Keratinocyte (primary cell): Measurements from ENCODE around the gene KLK11. TPM values are rescaled to one million over a fixed set of nuclear protein-coding genes. Genes with fewer than 3 reads are reported as not detected.

Experiments
- DNase-seq: peaks from one replicate; pipeline ENCODE4 v3.0.0-alpha.2; 2011; ENCODE audit warnings: low read depth, missing footprints, low spot score
- FAIRE-seq: peaks from 2 replicates; lab custom pipeline; 2011; peaks lifted over from hg19 to GRCh38; lab: Jason Lieb, UNC
- H2AFZ ChIP-seq: 2 replicates; pipeline ENCODE4 v1.6.0; 2012; ENCODE audit warnings: low read length, control low read depth, inconsistent platforms; ENCODE audit not compliant: control insufficient read depth
- H3K27ac ChIP-seq: 2 replicates; pipeline ENCODE4 v1.5.1; 2011; ENCODE audit warnings: low read length; ENCODE audit not compliant: control insufficient read depth, insufficient read depth
- H3K27me3 ChIP-seq: 3 replicates; pipeline ENCODE4 v1.6.0; 2011; ENCODE audit warnings: low read length; ENCODE audit not compliant: control insufficient read depth, insufficient read depth; ENCODE audit errors: extremely low read depth
- H3K36me3 ChIP-seq, 2 experiments: 2 replicates in 1 of 2; 3 replicates in 1 of 2; pipeline ENCODE4 v1.5.1; 2011; ENCODE audit warnings: low read length in 2 of 2, mild to moderate bottlenecking in 1 of 2; ENCODE audit not compliant: control insufficient read depth in 2 of 2, insufficient read depth in 2 of 2; ENCODE audit errors: extremely low read depth in 1 of 2
- H3K4me1 ChIP-seq: 3 replicates; pipeline ENCODE4 v1.5.1; 2011; ENCODE audit warnings: low read length; ENCODE audit not compliant: control insufficient read depth, insufficient read depth; ENCODE audit errors: extremely low read depth
- H3K4me2 ChIP-seq: 3 replicates; pipeline ENCODE4 v1.6.0; 2011; ENCODE audit warnings: low read depth, low read length; ENCODE audit not compliant: control insufficient read depth, insufficient read depth; ENCODE audit errors: extremely low read depth
- H3K4me3 ChIP-seq, 3 experiments: fragments of 200-600 bp in 1 of 3; sonication (generic) in 1 of 3; 2 replicates in 2 of 3; 3 replicates in 1 of 3; pipeline ENCODE4 v1.5.1; 2011 to 2016; ENCODE audit warnings: low read length in 3 of 3, mild to moderate bottlenecking in 3 of 3, control low read depth in 2 of 3, inconsistent platforms in 1 of 3, low read depth in 1 of 3, mixed read lengths in 1 of 3, mixed run types in 1 of 3, moderate library complexity in 1 of 3; ENCODE audit not compliant: control insufficient read depth in 2 of 3, insufficient read depth in 2 of 3; ENCODE audit errors: extremely low read depth in 1 of 3
- H3K79me2 ChIP-seq: 2 replicates; pipeline ENCODE4 v1.6.0; 2012; ENCODE audit warnings: low read length; ENCODE audit not compliant: control insufficient read depth, insufficient read depth
- H3K9ac ChIP-seq: 3 replicates; pipeline ENCODE4 v1.6.0; 2011; ENCODE audit warnings: low read length; ENCODE audit not compliant: control insufficient read depth, insufficient read depth; ENCODE audit errors: extremely low read depth
- H3K9me1 ChIP-seq: 3 replicates; pipeline ENCODE4 v1.6.0; 2011; ENCODE audit warnings: low read length; ENCODE audit not compliant: control insufficient read depth, insufficient read depth; ENCODE audit errors: extremely low read depth
- H3K9me3 ChIP-seq: 2 replicates; pipeline ENCODE4 v1.5.1; 2012; ENCODE audit warnings: low read depth, low read length; ENCODE audit not compliant: control insufficient read depth
- H4K20me1 ChIP-seq: 3 replicates; pipeline ENCODE4 v1.6.0; 2011; ENCODE audit warnings: low read length; ENCODE audit not compliant: control insufficient read depth, insufficient read depth; ENCODE audit errors: extremely low read depth
- EZH2 ChIP-seq: IDR thresholded peaks from one replicate; pipeline ENCODE4 v1.6.1; 2012; ENCODE audit warnings: inconsistent platforms, mild to moderate bottlenecking, low read length, moderate library complexity
- dilution Hi-C: fragments of 300-500 bp; cut with MboI; formaldehyde crosslinking; loops from one replicate; pipeline ENCODE4 v1.7.0; 2020; ENCODE audit warnings: low sequenced_read_pairs; ENCODE audit not compliant: extremely low pct_ligation_motif_present
- polyA plus RNA-seq, 5 experiments: library from polyadenylated mRNA; depleted of rRNA in 3 of 5; stranded (reverse) in 3 of 5; stranded (forward) in 1 of 5; unstranded in 1 of 5; fragments of >200 nt; gene quantifications; 1 replicate in 1 of 5; 2 replicates in 3 of 5; 3 replicates in 1 of 5; pipeline versions ENCODE4 v1.2.1 to v1.2.3, GENCODE V29; 2011 to 2012; ENCODE audit warnings: missing spikeins in 2 of 5, low read depth in 1 of 5, low replicate concordance in 1 of 5
- TF ChIP-seq, protein P1 (sequence below), 3 experiments: IDR thresholded peaks in 1 of 3; conservative IDR thresholded peaks in 1 of 3; optimal IDR thresholded peaks in 1 of 3; 2 replicates in 2 of 3; 3 replicates in 1 of 3; pipeline versions ENCODE3 to v1.5.1; 2011; ENCODE audit warnings: low read length in 3 of 3, mild to moderate bottlenecking in 3 of 3, moderate library complexity in 2 of 3, control low read depth in 1 of 3, inconsistent platforms in 1 of 3; ENCODE audit not compliant: insufficient read depth in 2 of 3; ENCODE audit errors: extremely low read depth in 1 of 3

The KLK11 gene
- polyA plus RNA-seq, 1 donor (not counting 4 experiments of a cell fraction or from before 2014, with no cell fraction given), result 18.0 TPM

DNA sequence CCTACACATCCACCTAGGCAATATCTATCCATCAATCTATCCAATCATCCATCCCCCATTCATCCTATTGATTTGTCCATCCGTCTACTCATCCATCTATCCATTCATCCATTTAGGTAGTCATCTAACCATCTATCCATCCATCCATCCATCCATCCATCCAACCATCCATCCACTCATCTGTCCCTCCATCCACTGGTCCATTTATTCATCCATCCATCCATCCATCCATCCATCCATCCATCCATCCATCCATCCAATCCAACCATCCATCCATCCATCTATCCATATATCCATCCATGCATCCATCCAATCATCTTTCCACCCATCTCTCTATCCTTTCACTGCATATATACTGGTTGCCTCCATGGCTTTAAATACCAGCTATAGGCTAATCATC, 34.6 kb upstream of the KLK11 start:
- H3K36me3 ChIP-seq, result no peaks in the 10 kb centered on the region
- dilution Hi-C loops, result no loop called here
- H3K27me3 ChIP-seq, result peaks cover 21% of the 10 kb centered on the region
- no peak for TF ChIP-seq EZH2
- TF ChIP-seq, protein P1, sequence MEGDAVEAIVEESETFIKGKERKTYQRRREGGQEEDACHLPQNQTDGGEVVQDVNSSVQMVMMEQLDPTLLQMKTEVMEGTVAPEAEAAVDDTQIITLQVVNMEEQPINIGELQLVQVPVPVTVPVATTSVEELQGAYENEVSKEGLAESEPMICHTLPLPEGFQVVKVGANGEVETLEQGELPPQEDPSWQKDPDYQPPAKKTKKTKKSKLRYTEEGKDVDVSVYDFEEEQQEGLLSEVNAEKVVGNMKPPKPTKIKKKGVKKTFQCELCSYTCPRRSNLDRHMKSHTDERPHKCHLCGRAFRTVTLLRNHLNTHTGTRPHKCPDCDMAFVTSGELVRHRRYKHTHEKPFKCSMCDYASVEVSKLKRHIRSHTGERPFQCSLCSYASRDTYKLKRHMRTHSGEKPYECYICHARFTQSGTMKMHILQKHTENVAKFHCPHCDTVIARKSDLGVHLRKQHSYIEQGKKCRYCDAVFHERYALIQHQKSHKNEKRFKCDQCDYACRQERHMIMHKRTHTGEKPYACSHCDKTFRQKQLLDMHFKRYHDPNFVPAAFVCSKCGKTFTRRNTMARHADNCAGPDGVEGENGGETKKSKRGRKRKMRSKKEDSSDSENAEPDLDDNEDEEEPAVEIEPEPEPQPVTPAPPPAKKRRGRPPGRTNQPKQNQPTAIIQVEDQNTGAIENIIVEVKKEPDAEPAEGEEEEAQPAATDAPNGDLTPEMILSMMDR (optimal IDR thresholded peaks at IDR 0.05 in 1 of 3, IDR thresholded peaks at IDR 0.05 in 1 of 3, conservative IDR thresholded peaks at IDR 0.05 in 1 of 3; ENCODE audit: extremely low read depth in 1 of 3, insufficient read depth in 2 of 3, low read length in 3 of 3), result no peak
- no peak overlapping the region for H3K9ac ChIP-seq
- H3K27ac ChIP-seq, result no peak overlapping the region
- H3K9me3 ChIP-seq, result no peaks in the 10 kb centered on the region
- H2AFZ ChIP-seq, result no peak overlapping the region
- H3K9me1 ChIP-seq, result no peaks in the 10 kb centered on the region
- no peaks in the 10 kb centered on the region for H4K20me1 ChIP-seq
- DNase-seq (no peak), FAIRE-seq (no peak)
- H3K4me2 ChIP-seq, result no peak overlapping the region
- no peak overlapping the region for H3K4me3 ChIP-seq
- H3K4me1 ChIP-seq, result peaks cover 3% of the 10 kb centered on the region
- H3K79me2 ChIP-seq, result no peaks in the 10 kb centered on the region

DNA sequence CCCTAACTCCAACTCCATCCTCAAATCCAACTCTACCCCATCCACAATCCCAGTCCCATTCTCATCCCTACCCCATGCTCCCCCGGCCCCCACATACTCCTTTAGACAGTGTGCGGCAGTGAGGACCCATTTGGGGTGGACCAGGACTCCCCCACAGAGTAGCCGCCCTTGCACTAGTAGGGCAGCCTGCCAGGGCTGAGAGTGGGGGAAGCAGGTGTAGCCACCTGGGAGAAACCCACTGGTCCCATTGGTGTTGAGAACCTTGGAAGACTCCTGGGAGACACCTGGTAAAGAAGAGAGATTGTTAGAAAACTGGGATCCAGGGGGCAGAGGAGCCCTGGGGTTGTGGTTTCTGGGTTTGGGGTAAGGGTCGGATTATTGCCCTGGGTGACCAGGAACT, 33.9 kb upstream of the KLK11 start:
- H3K36me3 ChIP-seq, result no peaks in the 10 kb centered on the region
- H3K79me2 ChIP-seq, result no peaks in the 10 kb centered on the region
- H3K9me1 ChIP-seq, result no peaks in the 10 kb centered on the region
- dilution Hi-C loops, result no loop called here
- no peak overlapping the region for H2AFZ ChIP-seq
- no peak for FAIRE-seq
- H3K4me3 ChIP-seq, result no peak overlapping the region
- no peak overlapping the region for H3K4me2 ChIP-seq
- H4K20me1 ChIP-seq, result no peaks in the 10 kb centered on the region
- TF ChIP-seq EZH2, result no peak
- TF ChIP-seq, protein P1 (optimal IDR thresholded peaks at IDR 0.05 in 1 of 3, IDR thresholded peaks at IDR 0.05 in 1 of 3, conservative IDR thresholded peaks at IDR 0.05 in 1 of 3; ENCODE audit: extremely low read depth in 1 of 3, insufficient read depth in 2 of 3, low read length in 3 of 3), result no peak
- peaks cover 14% of the 10 kb centered on the region for H3K27me3 ChIP-seq
- no peak for DNase-seq
- no peak overlapping the region for H3K9ac ChIP-seq
- H3K4me1 ChIP-seq, result peaks cover 3% of the 10 kb centered on the region
- H3K9me3 ChIP-seq, result no peaks in the 10 kb centered on the region
- H3K27ac ChIP-seq, result no peak overlapping the region
